Hepatocyte (in vitro differentiated cells): ENCODE data around the gene RDH5.

Source experiments
- CTCF ChIP-seq: fragments of 200-600 bp; sonication (generic); IDR thresholded peaks from 2 replicates; pipeline ENCODE4 v1.5.1; 2016; ENCODE audit warnings: antibody characterized with exemption, mild to moderate bottlenecking; ENCODE audit not compliant: poor library complexity
- EZH2phosphoT487 ChIP-seq: fragments of 200-600 bp; sonication (generic); IDR thresholded peaks from one replicate; pipeline ENCODE4 v1.6.1; 2018; ENCODE audit warnings: antibody characterized with exemption, mild to moderate bottlenecking, low read depth, moderate library complexity; ENCODE audit not compliant: unreplicated experiment, severe bottlenecking

GRCh38 chr12:55721601-55722213 lies 1.5 kb downstream of the RDH5 start:
- TF ChIP-seq CTCF = no peak
- TF ChIP-seq EZH2phosphoT487 = no peak
